Brain microvascular endothelial cell (primary cell): Measurements from ENCODE around the gene DCST2.

ENCODE experiments used
- DNase-seq: peaks from one replicate; pipeline ENCODE4 v3.0.0-alpha.2; 2020
- H3K27ac ChIP-seq: fragments of 250-450 bp; sonication (Bioruptor Pico); 2 replicates; pipeline ENCODE4 v1.5.1; 2020; ENCODE audit warnings: mild to moderate bottlenecking, moderate library complexity
- H3K27me3 ChIP-seq: fragments of 250-450 bp; sonication (Bioruptor Pico); replicated peaks from 2 replicates; pipeline ENCODE4 v1.5.1; 2020; ENCODE audit warnings: mild to moderate bottlenecking
- H3K36me3 ChIP-seq: fragments of 250-450 bp; sonication (Bioruptor Pico); replicated peaks from 2 replicates; pipeline ENCODE4 v1.5.1; 2020; ENCODE audit warnings: mild to moderate bottlenecking
- H3K4me3 ChIP-seq: 2 replicates; pipeline ENCODE4 v1.5.1; 2011; ENCODE audit warnings: low read depth, mild to moderate bottlenecking, control low read depth, low read length, moderate library complexity
- CTCF ChIP-seq: IDR thresholded peaks from 2 replicates; pipeline ENCODE4 v1.5.1; 2011; ENCODE audit warnings: low read depth, mild to moderate bottlenecking, moderate library complexity, low read length, control low read depth, inconsistent platforms; ENCODE audit errors: missing control alignments
- in situ Hi-C: cut with HindIII; loops from 2 replicates; pipeline ENCODE4 v1.10.0; 2017; ENCODE audit warnings: low sequenced_read_pairs, low pct_ligation_motif_present

The DCST2 gene

DNA sequence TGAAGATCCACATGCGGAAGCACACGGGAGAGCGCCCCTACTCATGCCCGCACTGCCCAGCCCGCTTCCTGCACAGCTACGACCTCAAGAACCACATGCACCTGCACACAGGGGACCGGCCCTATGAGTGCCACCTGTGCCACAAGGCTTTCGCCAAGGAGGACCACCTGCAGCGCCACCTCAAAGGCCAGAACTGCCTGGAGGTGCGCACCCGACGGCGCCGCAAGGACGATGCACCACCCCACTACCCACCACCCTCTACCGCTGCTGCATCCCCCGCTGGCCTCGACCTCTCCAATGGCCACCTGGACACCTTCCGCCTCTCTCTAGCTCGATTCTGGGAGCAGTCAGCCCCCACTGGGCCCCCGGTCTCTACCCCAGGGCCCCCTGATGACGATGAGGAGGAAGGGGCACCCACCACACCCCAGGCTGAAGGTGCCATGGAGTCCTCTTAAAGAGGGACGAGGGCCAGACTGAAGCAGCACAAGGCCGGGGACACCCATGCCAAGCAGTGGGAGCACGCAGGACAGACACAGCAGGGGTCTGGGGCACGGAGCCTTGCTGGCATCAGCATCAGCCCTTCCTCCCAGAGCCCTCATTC is 17.2 kb downstream of the DCST2 start:
- peaks cover 20% of the 10 kb centered on the region for H3K36me3 ChIP-seq
- no peaks in the 10 kb centered on the region for H3K27me3 ChIP-seq
- no peak for TF ChIP-seq CTCF
- DNase-seq, result no peak
- no peak overlapping the region for H3K4me3 ChIP-seq
- H3K27ac ChIP-seq, result no peak overlapping the region
- in situ Hi-C loops, result no loop called here

DNA sequence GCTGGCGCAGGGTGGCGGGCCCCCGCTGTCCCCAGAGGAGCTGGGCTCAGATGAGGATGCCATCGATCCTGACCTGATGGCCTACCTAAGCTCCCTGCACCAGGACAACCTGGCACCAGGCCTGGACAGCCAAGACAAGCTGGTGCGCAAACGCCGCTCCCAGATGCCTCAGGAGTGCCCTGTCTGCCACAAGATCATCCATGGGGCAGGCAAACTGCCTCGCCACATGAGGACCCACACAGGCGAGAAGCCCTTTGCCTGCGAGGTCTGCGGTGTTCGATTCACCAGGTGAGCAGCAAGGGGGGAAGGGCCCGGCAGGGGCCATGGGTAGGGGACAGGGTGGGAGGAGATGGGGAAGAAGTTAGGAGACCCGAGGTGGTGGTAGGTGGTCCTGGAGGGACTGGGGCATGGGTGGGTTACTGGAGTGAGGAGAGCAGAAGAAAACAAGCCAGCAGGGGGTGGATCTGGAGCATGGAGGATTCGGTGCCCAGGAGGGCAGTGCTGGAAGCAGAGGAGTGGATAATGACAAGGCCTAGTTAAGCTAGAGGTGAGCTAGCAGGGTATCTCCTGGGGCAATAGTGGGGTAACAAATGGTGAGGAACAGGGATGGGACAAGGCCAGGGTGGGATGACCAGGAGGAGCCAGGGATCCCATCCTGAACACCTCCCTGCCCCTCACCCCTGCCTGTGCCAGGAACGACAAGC is 17.9 kb downstream of the DCST2 start:
- TF ChIP-seq CTCF, result no peak
- H3K4me3 ChIP-seq, result no peak overlapping the region
- H3K27ac ChIP-seq, result no peak overlapping the region
- DNase-seq, result no peak
- peaks cover 20% of the 10 kb centered on the region for H3K36me3 ChIP-seq
- no peaks in the 10 kb centered on the region for H3K27me3 ChIP-seq
- in situ Hi-C loops, result no loop called here

DNA sequence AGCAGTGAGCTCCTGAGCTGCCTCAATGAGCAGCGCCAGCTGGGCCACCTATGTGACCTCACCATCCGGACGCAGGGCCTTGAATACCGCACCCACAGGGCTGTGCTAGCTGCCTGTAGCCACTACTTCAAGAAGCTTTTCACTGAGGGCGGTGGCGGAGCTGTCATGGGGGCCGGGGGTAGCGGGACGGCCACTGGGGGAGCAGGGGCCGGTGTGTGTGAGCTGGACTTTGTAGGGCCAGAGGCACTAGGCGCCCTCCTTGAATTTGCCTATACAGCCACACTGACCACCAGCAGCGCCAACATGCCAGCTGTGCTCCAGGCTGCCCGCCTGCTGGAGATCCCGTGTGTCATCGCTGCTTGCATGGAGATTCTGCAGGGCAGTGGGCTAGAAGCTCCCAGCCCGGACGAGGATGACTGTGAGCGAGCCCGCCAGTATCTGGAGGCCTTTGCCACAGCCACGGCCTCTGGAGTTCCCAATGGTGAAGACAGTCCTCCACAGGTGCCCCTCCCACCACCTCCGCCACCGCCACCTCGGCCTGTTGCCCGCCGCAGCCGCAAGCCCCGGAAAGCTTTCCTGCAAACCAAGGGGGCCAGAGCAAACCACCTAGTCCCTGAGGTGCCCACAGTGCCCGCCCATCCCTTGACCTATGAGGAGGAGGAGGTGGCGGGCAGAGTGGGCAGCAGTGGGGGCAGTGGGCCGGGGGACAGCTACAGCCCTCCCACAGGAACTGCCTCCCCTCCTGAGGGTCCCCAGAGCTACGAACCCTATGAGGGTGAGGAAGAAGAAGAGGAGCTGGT is 18.7 kb downstream of the DCST2 start:
- Histone ChIP-seq H3K27ac (no peak overlapping the region), H3K27me3 (no peaks in the 10 kb centered on the region), H3K36me3 (peaks cover 20% of the 10 kb centered on the region), H3K4me3 (no peak overlapping the region)
- DNase-seq, result no peak
- TF ChIP-seq CTCF, result no peak
- in situ Hi-C loops, result no loop called here

DNA sequence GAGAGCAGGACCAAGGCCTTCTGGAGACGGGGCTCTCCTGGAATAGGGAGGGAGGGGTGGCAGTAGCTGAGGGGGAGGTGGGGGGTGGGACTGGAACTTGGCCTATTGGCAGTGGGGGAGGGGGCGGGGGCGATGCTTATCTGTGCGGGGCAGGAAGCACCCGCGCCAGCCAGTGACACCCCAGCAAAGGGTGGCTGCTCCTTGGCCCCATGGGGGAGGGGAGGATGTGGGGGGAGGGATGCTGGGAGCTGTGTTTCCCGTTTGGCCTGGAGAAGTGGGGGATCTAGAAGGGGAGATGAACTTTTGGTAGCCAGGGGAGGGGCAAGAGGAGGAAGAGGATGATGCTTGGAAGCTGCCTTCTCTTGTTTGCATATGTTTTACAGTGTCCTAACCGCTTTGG is 19.9 kb downstream of the DCST2 start:
- H3K27me3 ChIP-seq, result no peaks in the 10 kb centered on the region
- in situ Hi-C loops, result no loop called here
- TF ChIP-seq CTCF, result no peak
- H3K36me3 ChIP-seq, result peaks cover 20% of the 10 kb centered on the region
- H3K4me3 ChIP-seq, result no peak overlapping the region
- no peak overlapping the region for H3K27ac ChIP-seq
- DNase-seq, result no peak

- Histone ChIP-seq H3K27me3 (no peaks in the 10 kb centered on the region), H3K27ac (no peak overlapping the region), H3K36me3 (peaks cover 20% of the 10 kb centered on the region), H3K4me3 (no peak overlapping the region)
- no peak for TF ChIP-seq CTCF
- in situ Hi-C loops, result no loop called here
- no peak for DNase-seq
These were observed 20.6 kb downstream of the DCST2 start for GRCh38 chr1:155012776-155013602.
